Prostate gland (tissue), 2 donors: Measurements from ENCODE around the gene MIOX. TPM values are rescaled to one million over a fixed set of nuclear protein-coding genes. Genes with fewer than 3 reads are reported as not detected.

Source experiments
- DNase-seq: peaks from one replicate; pipeline ENCODE4 v3.0.0-alpha.2; 2019; ENCODE audit warnings: low spot score
- H3K27ac ChIP-seq, 2 donors: fragments of 200-600 bp; sonication (generic); 2 replicates each; pipeline ENCODE4 v1.5.1; 2017 to 2019
- H3K27me3 ChIP-seq: fragments of 200-600 bp; sonication (generic); replicated peaks from 2 replicates; pipeline ENCODE4 v1.5.1; 2019; ENCODE audit not compliant: insufficient read depth
- H3K36me3 ChIP-seq, 2 donors: fragments of 200-600 bp; sonication (generic); 1 replicate in 1 of 2; 2 replicates in 1 of 2; pipeline versions ENCODE4 v1.5.1 to v1.8.1; 2017 to 2019
- H3K4me1 ChIP-seq: fragments of 200-600 bp; sonication (generic); replicated peaks from 2 replicates; pipeline ENCODE4 v1.5.1; 2019
- H3K4me3 ChIP-seq, 2 donors: fragments of 200-600 bp; sonication (generic); 2 replicates each; pipeline ENCODE4 v1.5.1; 2017 to 2019
- H3K9me3 ChIP-seq: fragments of 200-600 bp; sonication (generic); 2 replicates; pipeline ENCODE4 v1.5.1; 2017
- CTCF ChIP-seq, 4 experiments: fragments of 200-600 bp in 2 of 4; fragments of 450-650 bp in 2 of 4; sonication (generic) in 2 of 4; IDR thresholded peaks; 1 replicate in 3 of 4; 2 replicates in 1 of 4; pipeline ENCODE4 v1.5.1; 2016 to 2019; ENCODE audit warnings: antibody characterized with exemption in 4 of 4, mild to moderate bottlenecking in 2 of 4, moderate library complexity in 2 of 4
- POLR2A ChIP-seq: fragments of 450-650 bp; IDR thresholded peaks from one replicate; pipeline ENCODE4 v1.6.1; 2016; ENCODE audit warnings: antibody characterized with exemption, mild to moderate bottlenecking
- POLR2AphosphoS5 ChIP-seq: sonication (generic); formaldehyde crosslinking; IDR thresholded peaks from one replicate; pipeline ENCODE4 v1.6.1; 2017; ENCODE audit warnings: antibody characterized with exemption
- WGBS: methylation state at CpG from one replicate; pipeline ENCODE4 v1.1.5; 2018; 5-methylcytosine and 5-hydroxymethylcytosine counted together
- intact Hi-C: fragments of 100-400 bp; cut with DNase I; formaldehyde crosslinking; loops from one replicate; pipeline ENCODE4 v1.14.2; 2022
- total RNA-seq, 2 donors: library from RNA; depleted of rRNA; stranded (reverse); fragments of >200 nt; gene quantifications; one replicate each; pipeline ENCODE4 v1.1.0, GENCODE V29; 2016

Gene MIOX
- total RNA-seq, result not detected

GRCh38 chr22:50486561-50487289, at the start of gene MIOX:
Gene MIOX, plus strand, starts transcription at chr22:50486859. Its CDS starts 39 bp downstream, at chr22:50486898.
- Histone ChIP-seq H3K27ac (no peak within 1 kb of the TSS), H3K9me3 (no peaks in the 10 kb centered on the region), H3K36me3 (no peaks in the 10 kb centered on the region), H3K27me3 (no peaks in the 10 kb centered on the region), H3K4me1 (no peaks in the 10 kb centered on the region), H3K4me3 (no peak within 1 kb of the TSS)
- TF ChIP-seq CTCF (IDR thresholded peaks at IDR 0.05), result no peak
- no peak for DNase-seq
- WGBS, result 83% methylated on average over 21 of the region's 23 CpGs
- intact Hi-C loops, result no loop called here

GRCh38 chr22:50437511-50438304, 49.0 kb upstream of the MIOX start:
- intact Hi-C loops, result no loop called here

DNA sequence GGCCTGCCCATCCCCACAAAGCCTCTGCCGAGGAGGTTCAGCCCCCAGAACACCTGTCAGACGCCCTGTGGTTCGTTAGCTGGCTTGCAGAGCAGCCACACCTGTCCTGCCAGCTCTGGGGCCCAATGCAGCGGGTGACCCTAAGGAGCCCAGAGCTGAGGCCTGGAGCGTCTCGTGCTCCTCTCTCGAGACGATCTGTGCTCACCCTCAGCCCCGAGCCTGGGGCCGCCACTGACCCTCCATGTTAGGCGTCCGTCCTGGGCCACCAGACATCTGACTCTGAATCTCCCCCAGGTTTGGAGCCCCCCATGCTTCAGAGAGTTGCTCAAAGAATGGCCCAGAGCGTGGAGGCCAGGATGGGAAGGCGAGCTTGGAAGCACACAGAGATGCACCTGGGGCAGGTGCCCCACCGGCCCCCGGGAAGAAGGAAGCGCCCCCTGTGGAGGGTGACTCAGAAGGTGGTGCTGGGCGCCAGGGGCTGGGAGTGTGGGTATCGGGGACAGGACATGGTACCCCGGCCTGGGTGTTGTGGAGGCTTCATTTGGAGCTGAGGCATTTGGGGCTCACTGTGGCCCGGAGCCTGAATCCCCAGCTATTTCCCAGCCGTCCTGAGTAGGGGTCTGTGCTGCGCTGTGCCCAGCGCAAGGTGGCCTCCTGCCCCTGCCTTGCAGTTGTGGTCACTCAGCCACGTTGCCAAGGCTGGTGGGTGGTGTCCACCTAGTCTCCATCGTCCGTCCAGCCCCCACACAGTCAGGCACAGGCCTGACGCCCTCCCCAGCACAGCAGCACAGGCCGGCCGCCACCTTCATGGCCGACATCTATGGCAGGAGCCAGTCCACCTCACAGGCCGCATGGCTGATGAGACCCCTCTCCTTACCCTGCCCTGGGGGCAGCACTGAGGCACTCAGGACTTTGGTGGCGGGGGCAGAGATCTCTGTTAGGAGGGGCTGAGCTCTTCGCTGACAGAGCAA, 48.1 kb upstream of the MIOX start:
- Histone ChIP-seq H3K27ac (no peak overlapping the region), H3K4me1 (no peaks in the 10 kb centered on the region), H3K36me3 (peaks cover 7 to 27% of the 10 kb centered on the region in 2 donors), H3K9me3 (no peaks in the 10 kb centered on the region), H3K27me3 (no peaks in the 10 kb centered on the region), H3K4me3 (no peak overlapping the region)
- no peak for TF ChIP-seq POLR2AphosphoS5
- no peak for TF ChIP-seq CTCF (IDR thresholded peaks at IDR 0.05)
- 79% methylated on average over 31 of the region's 34 CpGs for WGBS
- intact Hi-C loops, result no loop called here
- DNase-seq, result no peak

More at GRCh38 chr22:50437511-50438304, 49.0 kb upstream of the MIOX start:
- Histone ChIP-seq H3K27ac (no peak overlapping the region), H3K4me3 (no peak overlapping the region), H3K4me1 (no peaks in the 10 kb centered on the region), H3K27me3 (no peaks in the 10 kb centered on the region), H3K36me3 (peaks cover 7 to 29% of the 10 kb centered on the region in 2 donors), H3K9me3 (no peaks in the 10 kb centered on the region)
- TF ChIP-seq CTCF (IDR thresholded peaks at IDR 0.05), result no peak
- no peak for TF ChIP-seq POLR2A
- no peak for TF ChIP-seq POLR2AphosphoS5
- 89% methylated on average over 35 of the region's 36 CpGs for WGBS
- DNase-seq, result no peak

- H3K4me3 ChIP-seq, result no peak overlapping the region
- no peaks in the 10 kb centered on the region for H3K27me3 ChIP-seq
- intact Hi-C loops, result no loop called here
- DNase-seq, result no peak
- no peaks in the 10 kb centered on the region for H3K4me1 ChIP-seq
- H3K36me3 ChIP-seq, result peaks cover 7 to 27% of the 10 kb centered on the region in 2 donors
- TF ChIP-seq POLR2A (no peak), CTCF (IDR thresholded peaks at IDR 0.05) (no peak), POLR2AphosphoS5 (no peak)
- no peak overlapping the region for H3K27ac ChIP-seq
- H3K9me3 ChIP-seq, result no peaks in the 10 kb centered on the region
- WGBS, result 79% methylated on average over 7 of the region's 17 CpGs
Measured at GRCh38 chr22:50439314-50439870, 47.3 kb upstream of the MIOX start.
